Measurements from ENCODE around the gene RAD21L1. TPM values are rescaled to one million over a fixed set of nuclear protein-coding genes. Genes with fewer than 3 reads are reported as not detected.
A peak's percentile ranks its signal among the peaks of the same experiment; 100 is the strongest.

RAD21L1 gene
- total RNA-seq, 2 experiments from 2014 or later: 0.27 TPM; not detected in 1

DNA sequence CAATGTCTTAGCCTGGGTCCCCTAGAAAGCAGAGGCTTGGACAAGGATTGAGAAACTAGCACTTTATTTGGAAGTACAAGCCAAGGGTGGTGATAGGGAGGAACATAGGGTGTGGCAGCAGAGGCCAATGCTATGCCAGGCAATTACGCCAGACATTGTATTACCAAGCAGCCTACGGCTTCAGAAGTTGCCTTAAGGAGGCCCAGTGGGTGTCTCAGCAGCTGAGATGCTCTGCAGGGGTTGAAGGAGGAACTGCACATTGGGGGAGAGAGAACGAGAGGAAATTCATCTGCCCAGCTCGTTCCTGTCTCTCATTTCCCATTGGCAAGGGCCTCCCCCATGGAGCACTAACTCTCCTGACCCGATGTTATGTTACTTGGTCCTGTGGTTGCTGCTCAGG is 21.7 kb upstream of the RAD21L1 start:
- H3K4me1 Mint-ChIP-seq: peaks cover 8% of the 10 kb centered on the region
- H3K4me3 Mint-ChIP-seq: no peak overlapping the region
- H3K27ac Mint-ChIP-seq: no peak overlapping the region
- H3K36me3 Mint-ChIP-seq (ENCODE audit: low read depth): no peaks in the 10 kb centered on the region
- peaks cover 12% of the 10 kb centered on the region for H3K27me3 Mint-ChIP-seq
- H3K9me3 Mint-ChIP-seq: no peaks in the 10 kb centered on the region
- POLR2A ChIA-PET: no interaction called here
- DNase-seq: no peak
- CTCF ChIA-PET: no interaction called here

DNA sequence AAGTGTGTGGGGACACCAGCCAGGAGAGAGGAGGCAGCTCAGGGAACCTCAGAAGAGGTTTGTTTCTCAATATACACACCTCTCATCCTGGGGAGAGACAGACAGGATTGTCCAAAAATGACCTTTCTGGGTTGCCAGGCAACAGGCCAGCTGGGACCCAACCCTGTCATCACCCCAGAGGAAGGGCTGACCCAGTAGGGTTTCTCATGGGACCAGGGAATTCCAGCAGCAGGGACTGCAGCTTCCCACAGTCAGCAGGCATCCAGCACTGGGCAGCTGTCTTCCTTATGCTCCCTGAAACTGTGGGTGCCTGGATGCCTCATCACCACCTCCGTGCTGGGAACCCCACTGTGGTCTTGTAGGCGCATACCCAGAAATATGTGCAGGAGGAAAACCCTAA is 21.3 kb upstream of the RAD21L1 start:
- no peak overlapping the region for H3K27ac Mint-ChIP-seq
- no peaks in the 10 kb centered on the region for H3K36me3 Mint-ChIP-seq (ENCODE audit: low read depth)
- ChIA-PET CTCF (no interaction called here), POLR2A (no interaction called here)
- peaks cover 8% of the 10 kb centered on the region for H3K4me1 Mint-ChIP-seq
- peaks cover 16% of the 10 kb centered on the region for H3K27me3 Mint-ChIP-seq
- no peak overlapping the region for H3K4me3 Mint-ChIP-seq
- DNase-seq: no peak
- H3K9me3 Mint-ChIP-seq: no peaks in the 10 kb centered on the region

- Mint-ChIP-seq H3K4me3 (no peak overlapping the region), H3K36me3 (ENCODE audit: low read depth) (no peaks in the 10 kb centered on the region), H3K27ac (no peak overlapping the region), H3K27me3 (peaks cover 19% of the 10 kb centered on the region), H3K4me1 (no peaks in the 10 kb centered on the region), H3K9me3 (no peaks in the 10 kb centered on the region)
- CTCF ChIA-PET: interaction anchor here (0.8 to 1.5 kb wide), 2 partner anchors 12 to 97 kb away, joined by 3 to 4 read pairs; no protein-coding TSS in a partner anchor
- no peak for DNase-seq
- POLR2A ChIA-PET: no interaction called here
Observed at GRCh38 chr20:1205802-1206201, 20.0 kb upstream of the RAD21L1 start.

GRCh38 chr20:1206366-1207148 is 19.3 kb upstream of the RAD21L1 start:
- CTCF ChIA-PET: interaction anchor here (1.5 kb wide), 1 partner anchor 98 kb away, joined by 4 read pairs; no protein-coding TSS in a partner anchor

GRCh38 chr20:1207293-1207878 is 18.5 kb upstream of the RAD21L1 start:
- Mint-ChIP-seq H3K27me3 (peaks cover 22% of the 10 kb centered on the region), H3K27ac (no peak overlapping the region), H3K4me1 (peaks cover under 1% of the 10 kb centered on the region), H3K4me3 (no peak overlapping the region), H3K9me3 (no peaks in the 10 kb centered on the region), H3K36me3 (ENCODE audit: low read depth) (no peaks in the 10 kb centered on the region)
- CTCF ChIA-PET: no interaction called here
- no peak for DNase-seq
- POLR2A ChIA-PET: no interaction called here

More at GRCh38 chr20:1206366-1207148, 19.3 kb upstream of the RAD21L1 start:
- H3K27me3 Mint-ChIP-seq: peaks cover 21% of the 10 kb centered on the region
- H3K27ac Mint-ChIP-seq: no peak overlapping the region
- POLR2A ChIA-PET: no interaction called here
- DNase-seq: no peak
- H3K4me3 Mint-ChIP-seq: no peak overlapping the region
- no peaks in the 10 kb centered on the region for H3K36me3 Mint-ChIP-seq (ENCODE audit: low read depth)
- no peaks in the 10 kb centered on the region for H3K4me1 Mint-ChIP-seq
- H3K9me3 Mint-ChIP-seq: no peaks in the 10 kb centered on the region

GRCh38 chr20:1209447-1210387 is 16.1 kb upstream of the RAD21L1 start:
- H3K36me3 Mint-ChIP-seq (ENCODE audit: low read depth): no peaks in the 10 kb centered on the region
- ChIA-PET POLR2A (no interaction called here), CTCF (interaction anchor here (0.5 to 1.6 kb wide), 4 partner anchors 7 to 236 kb away, joined by 3 to 4 read pairs (median 4); no protein-coding TSS in a partner anchor)
- peaks cover 22% of the 10 kb centered on the region for H3K27me3 Mint-ChIP-seq
- H3K4me1 Mint-ChIP-seq: peaks cover 10% of the 10 kb centered on the region
- H3K4me3 Mint-ChIP-seq: no peak overlapping the region
- H3K27ac Mint-ChIP-seq: no peak overlapping the region
- no peaks in the 10 kb centered on the region for H3K9me3 Mint-ChIP-seq
- no peak for DNase-seq

- Mint-ChIP-seq H3K4me1 (peaks cover 18% of the 10 kb centered on the region), H3K4me3 (no peak overlapping the region), H3K27ac (no peak overlapping the region), H3K36me3 (ENCODE audit: low read depth) (no peaks in the 10 kb centered on the region), H3K9me3 (no peaks in the 10 kb centered on the region), H3K27me3 (peaks cover 22% of the 10 kb centered on the region)
- CTCF ChIA-PET: interaction anchor here (0.5 to 1.4 kb wide), 3 partner anchors 19 to 377 kb away, joined by 3 read pairs; no protein-coding TSS in a partner anchor
- no peak for DNase-seq
- POLR2A ChIA-PET: interaction anchor here (0.6 kb wide), 1 partner anchor 559 kb away, joined by 7 read pairs; no protein-coding TSS in a partner anchor
Observed at GRCh38 chr20:1210501-1210900, 15.3 kb upstream of the RAD21L1 start.

DNA sequence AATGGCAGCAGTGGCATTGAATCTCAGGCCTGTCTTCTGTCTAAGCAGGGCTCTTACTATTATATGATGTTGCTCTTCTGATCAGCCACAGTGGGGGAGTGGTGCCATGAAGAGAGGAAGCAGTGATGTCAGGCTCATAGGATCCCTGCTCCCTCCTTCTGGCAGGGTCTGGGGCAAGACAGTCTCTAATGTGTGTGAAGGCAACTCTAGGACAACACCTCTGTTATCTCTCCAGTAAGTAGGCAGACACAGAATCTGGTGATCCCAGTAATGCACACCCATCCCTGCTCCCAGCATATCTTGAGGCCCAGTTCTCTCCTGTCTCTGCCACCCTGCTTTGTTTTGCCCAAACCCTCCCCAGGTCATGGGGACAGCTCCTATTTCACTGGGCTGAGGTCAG is 13.8 kb upstream of the RAD21L1 start:
- Mint-ChIP-seq H3K4me1 (peaks cover 32% of the 10 kb centered on the region), H3K9me3 (no peaks in the 10 kb centered on the region), H3K4me3 (no peak overlapping the region), H3K36me3 (ENCODE audit: low read depth) (no peaks in the 10 kb centered on the region), H3K27ac (no peak overlapping the region), H3K27me3 (peaks cover 22% of the 10 kb centered on the region)
- ChIA-PET POLR2A (no interaction called here), CTCF (interaction anchor here (1.0 to 1.9 kb wide), 3 partner anchors 15 to 255 kb away, joined by 3 to 10 read pairs (median 3); partner anchors contain the start of gene NSFL1C)
- no peak for DNase-seq

DNA sequence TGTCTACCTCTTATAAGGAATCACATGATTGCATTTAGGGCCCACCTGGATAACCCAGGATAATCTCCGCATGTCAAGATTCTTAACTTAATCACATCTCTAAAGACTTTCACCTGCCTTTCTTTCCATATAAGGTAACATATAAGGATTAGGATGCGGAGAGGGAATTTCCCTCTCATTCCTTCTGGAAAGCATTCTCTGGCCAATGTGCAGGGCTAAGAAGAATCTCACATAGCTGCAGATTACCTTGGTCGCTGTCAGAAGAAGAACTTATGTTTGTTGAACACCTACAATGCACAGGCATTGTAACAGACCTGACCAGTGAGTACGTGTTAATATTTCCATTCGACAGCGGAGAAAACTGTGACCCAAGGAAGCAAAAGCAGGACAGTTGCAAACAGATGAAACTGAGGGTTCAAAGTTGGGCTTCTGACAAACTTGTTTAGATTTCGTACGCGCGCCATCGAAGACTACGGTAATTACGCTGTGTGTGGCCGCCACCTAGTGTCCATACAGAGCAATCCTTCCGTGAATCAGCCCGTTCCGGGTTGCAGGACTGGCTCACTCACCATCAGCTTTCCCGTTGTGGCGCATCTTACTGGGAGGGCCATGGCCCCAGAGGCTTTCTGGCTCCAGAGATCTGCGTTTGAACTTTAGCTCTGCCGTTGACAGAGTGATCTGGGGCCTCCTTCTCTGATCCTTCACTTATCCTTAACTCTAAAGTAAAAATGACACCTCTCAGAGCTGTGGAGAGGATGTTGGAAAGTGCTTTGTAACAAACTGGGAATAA is 13.0 kb upstream of the RAD21L1 start:
- no peaks in the 10 kb centered on the region for H3K36me3 Mint-ChIP-seq (ENCODE audit: low read depth)
- peak; percentile 82 for DNase-seq
- CTCF ChIA-PET: interaction anchor here (0.6 to 1.9 kb wide), 9 partner anchors 12 to 385 kb away, joined by 3 to 10 read pairs (median 3); partner anchors contain the start of gene NSFL1C
- H3K4me1 Mint-ChIP-seq: peaks cover 34% of the 10 kb centered on the region
- H3K4me3 Mint-ChIP-seq: no peak overlapping the region
- POLR2A ChIA-PET: no interaction called here
- no peaks in the 10 kb centered on the region for H3K9me3 Mint-ChIP-seq
- peaks cover 23% of the 10 kb centered on the region for H3K27me3 Mint-ChIP-seq
- no peak overlapping the region for H3K27ac Mint-ChIP-seq

- no peak for DNase-seq
- H3K27ac Mint-ChIP-seq: peak overlapping the region; percentile 82
- ChIA-PET CTCF (interaction anchor here (0.9 kb wide), 1 partner anchor 229 kb away, joined by 3 read pairs; no protein-coding TSS in a partner anchor), POLR2A (no interaction called here)
- H3K36me3 Mint-ChIP-seq (ENCODE audit: low read depth): no peaks in the 10 kb centered on the region
- peaks cover 34% of the 10 kb centered on the region for H3K4me1 Mint-ChIP-seq
- H3K27me3 Mint-ChIP-seq: peaks cover 22% of the 10 kb centered on the region
- H3K9me3 Mint-ChIP-seq: no peaks in the 10 kb centered on the region
- H3K4me3 Mint-ChIP-seq: no peak overlapping the region
Observed at GRCh38 chr20:1214838-1215261, 11.0 kb upstream of the RAD21L1 start.

GRCh38 chr20:1215386-1216170 is 10.3 kb upstream of the RAD21L1 start:
- Mint-ChIP-seq H3K4me1 (peaks cover 34% of the 10 kb centered on the region), H3K4me3 (peak overlapping the region; percentile 10), H3K36me3 (ENCODE audit: low read depth) (no peaks in the 10 kb centered on the region), H3K27me3 (peaks cover 25% of the 10 kb centered on the region), H3K9me3 (no peaks in the 10 kb centered on the region), H3K27ac (peak overlapping the region; percentile 82)
- peak; percentile 38 for DNase-seq
- ChIA-PET CTCF (interaction anchor here (0.5 kb wide), 1 partner anchor 1255 kb away, joined by 3 read pairs; the partner anchor contains the start of gene SNRPB), POLR2A (no interaction called here)
